ENCODE measurements around the gene AUH. TPM values are rescaled to one million over a fixed set of nuclear protein-coding genes. Genes with fewer than 3 reads are reported as not detected.

The AUH gene
- total RNA-seq, 1 donor from 2014 or later: 28.5 TPM

DNA sequence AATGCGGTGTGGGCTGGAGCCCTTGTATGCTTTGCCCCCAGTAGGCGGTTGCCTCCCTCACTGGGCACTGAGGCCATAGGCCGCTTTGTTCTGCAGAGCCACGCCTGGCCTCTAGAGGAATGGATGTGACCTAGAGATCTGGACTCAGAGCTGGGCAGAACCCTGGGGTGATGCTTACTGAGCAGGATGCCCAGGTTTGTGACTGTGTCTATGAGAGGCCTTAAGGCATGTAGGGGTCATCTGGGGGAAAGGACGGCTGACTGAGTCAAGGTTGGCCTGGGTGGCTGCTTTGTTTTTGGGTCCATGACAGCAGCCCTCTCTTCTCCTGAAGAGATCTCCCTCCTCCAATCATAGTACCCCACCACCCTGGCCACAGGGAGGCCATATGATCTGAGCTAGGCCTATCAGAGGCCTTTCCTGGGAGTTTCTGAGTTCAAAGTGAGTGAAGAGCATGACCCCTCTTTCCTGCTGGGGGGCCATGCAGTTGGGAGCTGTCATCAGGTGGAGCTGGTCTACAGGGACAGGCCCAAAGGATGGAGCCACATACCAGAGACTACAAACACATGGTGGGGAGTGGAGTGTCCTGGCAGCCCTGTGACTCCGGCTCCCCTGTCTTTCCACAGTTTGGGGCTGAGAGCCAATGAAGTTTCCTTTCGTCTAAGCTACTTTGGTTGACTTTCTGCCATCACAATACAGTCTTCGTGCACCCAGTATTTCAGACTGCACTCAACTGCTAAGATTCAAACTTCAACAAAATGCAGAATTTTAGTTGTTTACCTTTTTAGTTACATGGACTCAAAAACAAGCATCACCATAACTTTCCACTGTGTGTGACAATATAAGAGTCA lies 165.4 kb downstream of the AUH start:
- no peak overlapping the region for H3K27ac Mint-ChIP-seq (ENCODE audit: unreplicated experiment)
- H3K4me3 Mint-ChIP-seq (ENCODE audit: unreplicated experiment): no peak overlapping the region
- H3K27me3 Mint-ChIP-seq (ENCODE audit: unreplicated experiment): peaks cover 2% of the 10 kb centered on the region
- peaks cover 12% of the 10 kb centered on the region for H3K4me1 Mint-ChIP-seq (ENCODE audit: low read depth, unreplicated experiment)
- TF ChIP-seq, protein P1, sequence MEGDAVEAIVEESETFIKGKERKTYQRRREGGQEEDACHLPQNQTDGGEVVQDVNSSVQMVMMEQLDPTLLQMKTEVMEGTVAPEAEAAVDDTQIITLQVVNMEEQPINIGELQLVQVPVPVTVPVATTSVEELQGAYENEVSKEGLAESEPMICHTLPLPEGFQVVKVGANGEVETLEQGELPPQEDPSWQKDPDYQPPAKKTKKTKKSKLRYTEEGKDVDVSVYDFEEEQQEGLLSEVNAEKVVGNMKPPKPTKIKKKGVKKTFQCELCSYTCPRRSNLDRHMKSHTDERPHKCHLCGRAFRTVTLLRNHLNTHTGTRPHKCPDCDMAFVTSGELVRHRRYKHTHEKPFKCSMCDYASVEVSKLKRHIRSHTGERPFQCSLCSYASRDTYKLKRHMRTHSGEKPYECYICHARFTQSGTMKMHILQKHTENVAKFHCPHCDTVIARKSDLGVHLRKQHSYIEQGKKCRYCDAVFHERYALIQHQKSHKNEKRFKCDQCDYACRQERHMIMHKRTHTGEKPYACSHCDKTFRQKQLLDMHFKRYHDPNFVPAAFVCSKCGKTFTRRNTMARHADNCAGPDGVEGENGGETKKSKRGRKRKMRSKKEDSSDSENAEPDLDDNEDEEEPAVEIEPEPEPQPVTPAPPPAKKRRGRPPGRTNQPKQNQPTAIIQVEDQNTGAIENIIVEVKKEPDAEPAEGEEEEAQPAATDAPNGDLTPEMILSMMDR (IDR thresholded peaks at IDR 0.05; ENCODE audit: partially characterized antibody, unreplicated experiment): no peak
- no peak for DNase-seq
- H3K36me3 Mint-ChIP-seq (ENCODE audit: unreplicated experiment): peaks cover 11% of the 10 kb centered on the region
- H3K9me3 Mint-ChIP-seq (ENCODE audit: unreplicated experiment): peaks cover 2% of the 10 kb centered on the region

DNA sequence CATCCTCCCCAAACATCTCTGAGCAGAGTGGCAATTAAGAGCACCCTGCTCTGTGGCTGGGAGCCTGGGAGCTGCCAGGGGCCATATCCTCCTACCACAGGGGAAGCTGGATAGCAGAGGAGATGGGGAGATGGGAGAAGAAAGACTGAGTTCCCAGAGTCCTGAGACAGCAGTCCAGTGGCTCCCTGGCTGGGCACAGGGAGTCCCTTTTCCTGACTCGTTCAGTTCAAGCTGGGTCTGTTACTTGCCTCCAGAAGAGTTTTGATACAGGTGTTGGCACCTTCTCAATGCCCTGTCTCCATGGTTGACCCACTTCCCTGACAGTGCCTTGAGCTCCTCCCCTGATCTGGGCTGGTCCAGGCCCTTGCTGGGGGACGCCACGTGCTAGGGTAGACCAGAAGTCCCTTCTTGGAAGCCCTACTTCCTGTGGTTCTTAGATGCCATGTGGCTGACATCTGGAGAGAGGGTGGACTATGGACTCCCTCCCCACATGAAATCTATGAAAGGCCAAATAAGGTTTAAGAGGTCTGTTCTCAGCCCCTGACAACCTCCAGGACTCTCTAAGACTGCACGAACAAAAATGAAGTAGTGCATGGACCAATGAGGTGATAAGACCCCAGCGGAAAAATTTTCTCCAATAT lies 166.2 kb downstream of the AUH start:
- H3K27me3 Mint-ChIP-seq (ENCODE audit: unreplicated experiment): peaks cover 5% of the 10 kb centered on the region
- DNase-seq: no peak

DNA sequence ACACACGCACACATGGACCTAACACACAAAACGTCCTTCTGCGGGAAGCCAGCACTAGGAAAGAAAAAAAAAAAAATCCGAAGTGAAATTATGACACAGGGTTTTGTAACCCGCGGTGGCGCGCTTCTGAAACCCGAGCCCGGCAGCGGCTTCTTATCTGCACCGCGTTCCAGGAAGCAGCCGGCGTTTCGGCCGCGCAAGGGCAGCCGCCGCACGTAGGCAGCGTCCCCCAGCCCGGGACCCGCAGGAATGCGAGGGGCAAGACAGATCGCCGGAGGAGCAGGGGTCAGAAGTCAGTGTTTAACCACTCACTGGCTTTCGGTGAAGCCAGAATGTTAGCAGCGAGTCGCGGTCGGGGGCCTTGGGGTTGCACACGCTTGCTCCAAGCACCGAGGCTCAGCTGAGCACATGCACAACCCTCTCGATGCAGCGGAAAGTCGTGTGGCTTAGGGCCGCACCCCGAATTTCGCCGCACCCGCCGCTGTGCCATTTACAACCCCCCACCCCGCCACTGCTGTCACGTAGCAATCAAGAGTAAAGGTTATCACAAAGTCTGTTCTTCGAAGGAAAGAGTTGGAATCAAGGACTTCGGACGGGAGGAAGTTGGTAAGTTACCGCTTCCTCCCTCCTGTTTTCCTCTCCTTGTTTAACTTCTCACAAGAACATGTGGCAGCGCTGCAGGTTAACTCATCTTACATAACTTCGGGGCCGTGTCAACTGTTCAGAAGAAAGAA lies 167.9 kb downstream of the AUH start:
- Mint-ChIP-seq H3K9me3 (ENCODE audit: unreplicated experiment) (no peaks in the 10 kb centered on the region), H3K4me1 (ENCODE audit: low read depth, unreplicated experiment) (peaks cover 19% of the 10 kb centered on the region), H3K36me3 (ENCODE audit: unreplicated experiment) (no peaks in the 10 kb centered on the region), H3K4me3 (ENCODE audit: unreplicated experiment) (peak overlapping the region; percentile 88), H3K27ac (ENCODE audit: unreplicated experiment) (no peak overlapping the region), H3K27me3 (ENCODE audit: unreplicated experiment) (peaks cover 5% of the 10 kb centered on the region)
- peak; percentile 72 for DNase-seq
- TF ChIP-seq, protein P1 (IDR thresholded peaks at IDR 0.05; ENCODE audit: partially characterized antibody, unreplicated experiment): no peak

More for the DNA sequence above, 166.2 kb downstream of the AUH start:
- H3K36me3 Mint-ChIP-seq (ENCODE audit: unreplicated experiment): peaks cover 3% of the 10 kb centered on the region
- no peak overlapping the region for H3K4me3 Mint-ChIP-seq (ENCODE audit: unreplicated experiment)
- H3K4me1 Mint-ChIP-seq (ENCODE audit: low read depth, unreplicated experiment): peaks cover 18% of the 10 kb centered on the region
- TF ChIP-seq, protein P1 (IDR thresholded peaks at IDR 0.05; ENCODE audit: partially characterized antibody, unreplicated experiment): no peak
- H3K27ac Mint-ChIP-seq (ENCODE audit: unreplicated experiment): no peak overlapping the region
- peaks cover 2% of the 10 kb centered on the region for H3K9me3 Mint-ChIP-seq (ENCODE audit: unreplicated experiment)

DNA sequence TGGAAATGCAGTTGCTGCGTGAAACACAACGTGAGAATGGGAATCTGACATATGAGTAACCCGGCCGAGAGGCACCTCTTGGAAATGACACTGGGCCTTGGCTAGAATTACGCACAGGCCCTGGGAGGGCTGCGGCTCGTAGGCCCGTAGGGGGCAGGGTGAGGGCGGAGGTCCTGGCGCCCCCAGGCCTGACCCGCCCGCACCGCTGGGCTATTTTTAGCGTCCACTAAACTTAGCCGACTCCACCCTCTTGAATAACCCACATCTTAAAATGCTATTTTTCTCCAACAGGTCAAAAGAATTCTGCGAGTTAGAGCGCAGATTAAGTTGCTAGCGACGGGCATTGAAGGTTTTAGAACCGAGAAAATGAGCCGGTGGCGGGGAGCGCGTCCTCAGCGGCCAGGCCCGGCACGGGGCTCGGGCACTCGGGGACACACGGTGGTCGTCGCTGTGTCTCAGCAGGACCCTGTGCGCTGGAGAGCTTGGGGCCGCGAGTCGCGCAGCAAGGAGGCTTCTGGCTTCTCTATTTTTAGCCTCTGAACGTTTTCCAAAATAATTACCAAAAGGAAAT lies 168.5 kb downstream of the AUH start:
- H3K36me3 Mint-ChIP-seq (ENCODE audit: unreplicated experiment): peaks cover 5% of the 10 kb centered on the region
- DNase-seq: peak; percentile 59
- TF ChIP-seq, protein P1 (IDR thresholded peaks at IDR 0.05; ENCODE audit: partially characterized antibody, unreplicated experiment): no peak
- peaks cover 6% of the 10 kb centered on the region for H3K27me3 Mint-ChIP-seq (ENCODE audit: unreplicated experiment)
- no peaks in the 10 kb centered on the region for H3K9me3 Mint-ChIP-seq (ENCODE audit: unreplicated experiment)
- H3K4me1 Mint-ChIP-seq (ENCODE audit: low read depth, unreplicated experiment): peaks cover 19% of the 10 kb centered on the region
- no peak overlapping the region for H3K27ac Mint-ChIP-seq (ENCODE audit: unreplicated experiment)
- peak overlapping the region; percentile 88 for H3K4me3 Mint-ChIP-seq (ENCODE audit: unreplicated experiment)
